HG03439 (cell line): ENCODE measurements around the gene FRS3.
"Not testable (repeated sequence)": the region's sequence is repeated elsewhere in the genome, so short reads cannot be mapped to it uniquely, and the experiment has no call there.

Experiments
- ATAC-seq: cut with Tn5 transposase; IDR thresholded peaks from one replicate; pipeline ENCODE4 v1.9.1; 2021; ENCODE audit warnings: mild to moderate bottlenecking, moderate library complexity; ENCODE audit not compliant: unreplicated experiment

The FRS3 gene

GRCh38 chr6:41770381-41771057, 9.2 kb downstream of the FRS3 start:
- ATAC-seq, result no peak

GRCh38 chr6:41769376-41769775, 10.3 kb downstream of the FRS3 start:
- no peak for ATAC-seq

GRCh38 chr6:41768545-41769308, 11.0 kb downstream of the FRS3 start:
- ATAC-seq, result no peak

GRCh38 chr6:41767112-41767833, 12.4 kb downstream of the FRS3 start:
- ATAC-seq, result no peak

GRCh38 chr6:41766043-41766664, 13.5 kb downstream of the FRS3 start:
- ATAC-seq, result not testable (repeated sequence)

- ATAC-seq, result no peak
Observed at GRCh38 chr6:41763470-41763869, 16.2 kb downstream of the FRS3 start.

GRCh38 chr6:41759905-41760579, 19.7 kb downstream of the FRS3 start:
- no peak for ATAC-seq

- no peak for ATAC-seq
Observed at GRCh38 chr6:41759106-41759904, 20.4 kb downstream of the FRS3 start.

- no peak for ATAC-seq
Observed at GRCh38 chr6:41758641-41759035, 21.1 kb downstream of the FRS3 start.

GRCh38 chr6:41757931-41758640, 21.6 kb downstream of the FRS3 start:
- no peak for ATAC-seq

- ATAC-seq, result no peak
Observed at GRCh38 chr6:41757271-41757670, 22.4 kb downstream of the FRS3 start.

- ATAC-seq, result no peak
Observed at GRCh38 chr6:41756354-41756753, 23.3 kb downstream of the FRS3 start.

GRCh38 chr6:41755895-41756294, 23.8 kb downstream of the FRS3 start:
- ATAC-seq, result no peak

GRCh38 chr6:41750374-41750773, 29.3 kb downstream of the FRS3 start:
- no peak for ATAC-seq

- ATAC-seq, result no peak
Observed at GRCh38 chr6:41748542-41748941, 31.2 kb downstream of the FRS3 start.

- no peak for ATAC-seq
Observed at GRCh38 chr6:41748102-41748477, 31.6 kb downstream of the FRS3 start.

GRCh38 chr6:41747256-41748101, 32.2 kb downstream of the FRS3 start, which contains the start of gene PGC:
TSS of gene PGC (minus strand) at chr6:41747397. CDS start at chr6:41747334, 63 bp downstream.
- ATAC-seq, result no peak

- ATAC-seq, result no peak
Observed at GRCh38 chr6:41746107-41746506, 33.6 kb downstream of the FRS3 start.
